ENCODE data around the gene RNF138.

Gene RNF138

GRCh38 chr18:32177530-32177929 lies 85.9 kb downstream of the RNF138 start:
- no peak for DNase-seq

Data from Kasumi-1 (cell line).